NCI-H1048 (cell line): ENCODE results near the gene FAM47E.

Source experiments
- DNase-seq: peaks from one replicate; lab custom pipeline; 2025; lab: John Stamatoyannopoulos, UW

FAM47E gene

GRCh38 chr4:76301775-76302162, 50.2 kb downstream of the FAM47E start:
- no peak for DNase-seq

GRCh38 chr4:76302826-76303438, 51.4 kb downstream of the FAM47E start:
- no peak for DNase-seq

GRCh38 chr4:76305033-76305687, 53.6 kb downstream of the FAM47E start:
- no peak for DNase-seq

- DNase-seq, result no peak
These were observed 54.7 kb downstream of the FAM47E start, which contains the start of gene STBD1 for GRCh38 chr4:76305971-76306881. Gene STBD1 (plus strand): TSS chr4:76306733. CDS start chr4:76306770, 37 bp downstream.

- DNase-seq, result no peak
These were observed 55.5 kb downstream of the FAM47E start for GRCh38 chr4:76306882-76307659.

- DNase-seq, result no peak
These were observed 56.1 kb downstream of the FAM47E start for GRCh38 chr4:76307660-76308014.

- no peak for DNase-seq
These were observed 57.0 kb downstream of the FAM47E start for GRCh38 chr4:76308548-76308947.

- DNase-seq, result no peak
These were observed 58.5 kb downstream of the FAM47E start for GRCh38 chr4:76309939-76310550.

GRCh38 chr4:76310683-76311082, 59.2 kb downstream of the FAM47E start:
- no peak for DNase-seq

GRCh38 chr4:76311896-76312331, 60.4 kb downstream of the FAM47E start:
- DNase-seq, result no peak

GRCh38 chr4:76312457-76312856, 60.9 kb downstream of the FAM47E start:
- DNase-seq, result no peak

- no peak for DNase-seq
These were observed 62.0 kb downstream of the FAM47E start for GRCh38 chr4:76313547-76313946.

- DNase-seq, result no peak
These were observed 63.9 kb downstream of the FAM47E start for GRCh38 chr4:76315267-76315918.

GRCh38 chr4:76316131-76316530, 64.6 kb downstream of the FAM47E start:
- no peak for DNase-seq

- no peak for DNase-seq
These were observed 70.7 kb downstream of the FAM47E start for GRCh38 chr4:76322236-76322635.

- no peak for DNase-seq
These were observed 73.6 kb downstream of the FAM47E start for GRCh38 chr4:76325072-76325471.

- DNase-seq, result no peak
These were observed 75.0 kb downstream of the FAM47E start for GRCh38 chr4:76326515-76326914.
